Left renal pelvis (tissue), 4 donors: ENCODE data around the gene NFS1. TPM values are rescaled to one million over a fixed set of nuclear protein-coding genes. Genes with fewer than 3 reads are reported as not detected.

ENCODE experiments used
- DNase-seq, 4 donors: peaks; one replicate each; pipeline ENCODE4 v3.0.0-alpha.2; 2013; ENCODE audit warnings: low read depth in 4 of 4, low spot score in 3 of 4
- polyA plus RNA-seq, 4 donors: library from polyadenylated mRNA; unstranded; fragments of 120-200 nt; gene quantifications; one replicate each; pipeline ENCODE4 v1.2.1, GENCODE V29; 2013; ENCODE audit not compliant: insufficient read length in 4 of 4

Gene NFS1
- polyA plus RNA-seq, 4 donors = 20.6 to 29.8 (median 28.2) TPM

GRCh38 chr20:35650632-35651031 lies 48.5 kb downstream of the NFS1 start:
- DNase-seq = no peak

DNA sequence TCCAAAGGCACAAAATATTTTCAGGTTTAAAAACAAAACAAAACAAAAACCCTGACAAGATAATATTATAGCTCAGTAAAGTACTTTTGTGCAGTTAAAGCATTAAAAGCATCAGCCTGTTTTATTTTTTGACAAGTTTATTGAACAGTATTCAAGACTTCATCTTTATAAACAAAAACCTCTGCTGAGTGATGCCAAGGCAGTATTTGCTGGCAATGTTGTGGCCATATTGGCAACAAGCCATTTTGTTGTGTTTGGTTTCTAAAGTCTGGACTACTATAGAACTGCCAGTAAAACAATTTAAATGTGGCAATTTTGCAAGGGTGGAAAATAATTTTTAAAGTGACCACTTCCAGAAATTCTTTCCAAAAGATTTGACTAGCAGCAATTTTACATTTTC lies 50.3 kb downstream of the NFS1 start:
- DNase-seq = no peak

DNA sequence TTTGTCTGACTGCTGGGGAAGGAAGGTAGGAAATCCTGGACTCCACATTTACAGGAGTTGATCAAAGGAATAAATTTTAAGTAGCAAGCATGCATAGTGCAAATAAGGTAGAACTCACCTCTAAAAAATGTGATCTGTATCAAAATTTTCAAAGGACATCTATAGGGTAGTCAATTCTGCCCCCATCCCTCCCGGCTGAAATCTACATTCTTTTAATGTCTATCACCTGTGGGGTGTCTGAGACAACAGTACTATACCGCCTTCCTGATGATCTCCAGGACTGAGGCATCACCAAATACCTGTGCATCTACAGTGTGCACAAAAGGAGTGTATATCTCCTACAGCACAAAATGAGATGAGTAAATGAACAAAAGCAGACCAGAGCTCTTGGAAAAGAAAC lies 54.3 kb downstream of the NFS1 start:
- no peak for DNase-seq

- no peak for DNase-seq
Observed at GRCh38 chr20:35643045-35643444, 56.1 kb downstream of the NFS1 start.

DNA sequence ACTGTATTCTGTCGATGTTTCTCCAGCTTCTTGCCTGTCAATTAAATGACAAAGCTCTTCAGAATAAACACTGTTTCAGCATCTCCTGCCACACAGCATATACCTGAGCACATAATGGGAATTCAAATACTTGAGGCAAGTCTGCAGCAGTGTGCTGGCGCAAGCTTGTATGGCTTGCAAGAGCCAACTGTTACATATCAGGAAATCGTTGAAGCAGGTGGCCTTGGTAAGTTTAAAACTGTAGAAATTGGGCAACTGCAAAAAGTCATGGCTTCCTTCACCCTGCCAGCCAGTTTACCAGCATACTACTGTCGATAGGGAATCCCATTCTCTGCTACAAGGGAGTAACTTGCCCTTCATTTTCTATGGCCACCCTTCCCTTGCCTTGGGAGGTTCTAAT lies 57.4 kb downstream of the NFS1 start:
- no peak for DNase-seq

GRCh38 chr20:35640724-35641123 lies 58.4 kb downstream of the NFS1 start:
- DNase-seq = no peak

GRCh38 chr20:35638751-35639150 lies 60.4 kb downstream of the NFS1 start:
- DNase-seq = no peak

- no peak for DNase-seq
Observed at GRCh38 chr20:35637276-35637675, 61.9 kb downstream of the NFS1 start.

DNA sequence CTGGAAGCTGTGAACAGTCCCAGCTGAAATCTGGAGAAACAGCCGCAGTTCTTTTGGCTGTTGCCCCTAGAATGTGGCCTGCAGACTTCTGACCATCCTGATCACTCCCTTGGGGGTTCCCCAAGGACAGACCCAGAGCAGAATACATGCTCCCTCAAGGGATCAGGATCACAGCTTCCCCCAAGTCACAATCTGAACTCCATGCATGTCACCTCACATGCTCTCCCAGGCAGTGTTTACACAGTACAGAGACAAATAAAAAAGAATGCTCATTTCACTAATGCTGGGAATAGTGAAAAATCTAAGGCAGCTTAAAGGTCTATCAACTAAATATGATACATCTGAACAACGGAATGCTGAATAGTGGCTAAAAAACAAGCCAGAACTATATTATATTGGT lies 63.1 kb downstream of the NFS1 start:
- no peak for DNase-seq

GRCh38 chr20:35635652-35636051 lies 63.5 kb downstream of the NFS1 start:
- no peak for DNase-seq

DNA sequence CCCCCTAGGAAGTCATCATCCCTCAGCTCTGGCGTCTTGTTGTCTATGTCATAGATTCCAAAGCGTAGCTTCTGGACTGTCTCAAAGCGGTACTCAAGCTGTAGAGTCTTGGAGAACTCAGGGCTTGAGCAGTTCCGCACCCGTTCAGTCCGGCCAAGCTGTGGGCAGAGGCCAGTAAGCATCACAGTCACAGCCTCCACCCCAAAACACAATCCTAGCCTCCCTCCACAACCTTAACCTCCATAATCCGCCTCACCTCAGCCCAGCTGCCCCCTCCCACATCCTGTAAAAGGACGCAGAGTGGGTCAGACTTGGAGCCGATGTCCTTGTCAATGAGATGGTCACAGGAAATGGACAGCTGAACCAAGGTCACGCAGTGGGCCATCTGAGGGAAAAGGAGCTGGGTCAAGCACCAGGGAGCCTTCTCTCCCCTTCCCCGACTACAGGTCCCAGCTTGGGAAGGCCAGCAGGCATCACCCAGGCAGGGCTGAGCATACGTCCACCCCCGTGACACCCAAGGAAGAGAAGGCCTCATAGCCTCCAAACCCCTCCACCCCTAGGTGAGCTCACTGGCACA lies 66.5 kb downstream of the NFS1 start:
- no peak for DNase-seq

DNA sequence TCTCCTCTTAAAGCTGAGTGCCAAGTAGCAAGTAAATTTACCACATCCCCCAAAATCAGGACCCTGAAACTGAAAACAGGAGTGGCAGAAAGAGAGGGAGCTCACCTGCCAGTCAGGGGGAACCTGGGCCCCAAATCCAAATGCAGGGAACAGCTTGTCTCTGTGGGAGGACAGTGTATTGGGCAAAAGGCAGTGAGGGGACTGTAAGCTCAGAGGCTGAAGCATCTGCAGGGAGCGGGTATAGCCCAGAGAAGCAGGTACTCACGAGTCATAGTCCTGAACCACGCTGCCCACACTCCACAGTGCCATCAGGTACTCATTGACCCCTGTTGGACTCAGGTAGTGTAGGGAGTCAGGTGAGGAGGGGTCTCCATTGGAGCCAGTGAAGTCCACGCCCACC lies 68.5 kb downstream of the NFS1 start:
- DNase-seq = no peak

GRCh38 chr20:35629427-35630145 lies 69.6 kb downstream of the NFS1 start:
- no peak for DNase-seq

- DNase-seq = no peak
Observed at GRCh38 chr20:35627121-35627520, 72.0 kb downstream of the NFS1 start.

- no peak for DNase-seq
Observed at GRCh38 chr20:35626386-35627001, 72.7 kb downstream of the NFS1 start.

DNA sequence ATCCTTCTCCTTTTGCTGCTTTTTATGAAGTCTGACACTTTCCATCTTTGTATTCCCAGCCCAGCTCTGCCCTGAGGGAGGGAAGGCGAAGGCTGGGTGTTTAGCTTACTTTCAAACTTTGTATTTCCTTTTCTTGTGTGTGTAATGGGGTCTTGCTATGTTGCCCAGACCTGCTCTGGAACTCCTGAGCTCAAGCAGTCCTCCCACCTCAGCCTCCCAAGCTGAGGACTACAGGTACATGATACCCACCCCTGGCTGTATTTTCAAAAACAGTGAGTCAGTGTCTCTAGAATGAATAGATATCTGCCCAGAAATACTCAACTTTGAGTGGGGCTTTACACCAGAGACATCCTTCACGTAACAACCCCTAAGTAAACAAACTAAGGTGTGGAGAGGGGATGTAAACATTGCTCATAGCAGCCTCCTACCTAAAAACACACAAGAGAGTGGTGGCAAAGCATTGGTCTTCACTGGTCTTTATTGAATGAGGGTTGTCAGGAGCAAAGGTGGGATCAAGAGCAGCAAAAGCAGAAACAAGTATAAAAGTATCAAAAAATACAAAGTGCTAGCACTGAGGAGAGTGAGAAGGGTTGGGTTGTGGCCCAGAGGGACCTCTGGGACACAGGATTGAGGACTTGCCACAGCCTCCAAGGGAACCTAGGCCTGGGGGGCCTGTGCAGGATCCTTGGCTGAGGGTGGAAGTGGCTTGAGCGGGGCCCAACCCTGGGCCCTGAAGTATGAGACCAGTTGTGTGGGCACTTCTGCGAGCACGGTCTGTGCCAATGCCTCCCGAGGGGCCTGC lies 73.4 kb downstream of the NFS1 start:
- DNase-seq = no peak

DNA sequence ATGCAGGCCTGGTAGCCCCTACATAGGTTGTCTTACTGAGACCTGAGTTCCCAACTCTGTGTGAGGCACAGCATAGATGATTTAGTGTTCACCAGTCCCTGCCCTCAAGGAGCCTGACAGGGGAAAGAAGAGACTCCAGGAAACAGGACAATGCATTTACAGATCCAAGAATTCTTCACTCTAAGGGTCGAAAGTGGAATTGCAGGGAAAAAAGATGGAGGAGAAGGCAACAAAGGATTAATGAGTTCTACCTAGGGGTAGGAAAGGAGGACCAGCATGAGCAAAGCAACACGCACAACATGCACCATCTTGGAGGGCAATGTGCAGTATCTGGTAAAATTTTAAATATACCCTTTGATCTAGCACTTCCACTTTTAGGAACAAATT lies 77.6 kb downstream of the NFS1 start:
- no peak for DNase-seq

DNA sequence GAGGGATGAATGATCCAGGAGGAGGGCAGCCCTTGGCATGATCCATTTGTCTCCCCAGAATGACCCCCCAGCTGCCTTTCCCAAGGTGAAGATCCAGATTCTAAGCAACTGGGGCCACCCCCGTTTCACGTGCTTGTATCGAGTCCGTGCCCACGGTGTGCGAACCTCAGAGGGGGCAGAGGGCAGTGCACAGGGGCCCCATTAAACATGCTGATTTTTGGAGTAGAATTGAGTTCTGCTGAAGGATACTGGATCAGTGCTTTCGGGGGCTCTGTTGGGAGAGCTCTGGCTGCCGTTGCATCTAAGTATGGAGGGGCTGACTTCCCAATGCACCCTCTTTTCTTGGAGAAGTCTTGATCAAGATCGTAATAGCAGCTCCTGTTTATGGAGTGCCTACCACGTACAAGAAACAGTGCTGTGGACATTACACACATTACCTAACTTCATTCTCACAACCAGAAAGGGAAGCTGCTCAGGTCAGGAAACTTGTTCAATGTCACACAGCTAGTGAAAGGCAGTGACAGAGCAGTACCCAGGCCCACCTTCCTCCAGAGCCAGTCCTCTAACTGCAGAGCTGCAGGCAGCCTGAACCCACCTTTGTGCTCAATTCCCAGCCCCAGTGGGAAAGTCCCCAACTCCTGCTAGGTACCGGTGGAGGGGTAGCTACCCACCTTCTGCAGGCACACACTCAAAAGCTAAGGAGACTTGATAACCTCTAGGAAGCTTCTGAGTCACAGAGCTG lies 78.2 kb downstream of the NFS1 start:
- no peak for DNase-seq

GRCh38 chr20:35619196-35620095 lies 79.7 kb downstream of the NFS1 start:
- peak in 2 of 4 donors; percentile 68 to 71 for DNase-seq
